Lower leg skin (tissue), 3 donors: ENCODE measurements around the gene QRICH2.

Experiments used
- CTCF ChIP-seq, 3 donors: fragments of 450-650 bp; IDR thresholded peaks; one replicate each; pipeline ENCODE4 v1.5.1; 2016; ENCODE audit warnings: antibody characterized with exemption in 3 of 3, mild to moderate bottlenecking in 3 of 3, moderate library complexity in 2 of 3
- POLR2A ChIP-seq, 2 donors: fragments of 450-650 bp; IDR thresholded peaks; one replicate each; pipeline ENCODE4 v1.6.1; 2016 to 2017; ENCODE audit warnings: antibody characterized with exemption in 2 of 2, mild to moderate bottlenecking in 1 of 2, moderate library complexity in 1 of 2

GRCh38 chr17:76240461-76241203, 67.4 kb downstream of the QRICH2 start, which contains the start of gene RNF157:
- TF ChIP-seq CTCF (IDR thresholded peaks at IDR 0.05), result no peak
- no peak for TF ChIP-seq POLR2A (IDR thresholded peaks at IDR 0.05)
